ENCODE results near the gene DNAJC5.

The DNAJC5 gene

DNA sequence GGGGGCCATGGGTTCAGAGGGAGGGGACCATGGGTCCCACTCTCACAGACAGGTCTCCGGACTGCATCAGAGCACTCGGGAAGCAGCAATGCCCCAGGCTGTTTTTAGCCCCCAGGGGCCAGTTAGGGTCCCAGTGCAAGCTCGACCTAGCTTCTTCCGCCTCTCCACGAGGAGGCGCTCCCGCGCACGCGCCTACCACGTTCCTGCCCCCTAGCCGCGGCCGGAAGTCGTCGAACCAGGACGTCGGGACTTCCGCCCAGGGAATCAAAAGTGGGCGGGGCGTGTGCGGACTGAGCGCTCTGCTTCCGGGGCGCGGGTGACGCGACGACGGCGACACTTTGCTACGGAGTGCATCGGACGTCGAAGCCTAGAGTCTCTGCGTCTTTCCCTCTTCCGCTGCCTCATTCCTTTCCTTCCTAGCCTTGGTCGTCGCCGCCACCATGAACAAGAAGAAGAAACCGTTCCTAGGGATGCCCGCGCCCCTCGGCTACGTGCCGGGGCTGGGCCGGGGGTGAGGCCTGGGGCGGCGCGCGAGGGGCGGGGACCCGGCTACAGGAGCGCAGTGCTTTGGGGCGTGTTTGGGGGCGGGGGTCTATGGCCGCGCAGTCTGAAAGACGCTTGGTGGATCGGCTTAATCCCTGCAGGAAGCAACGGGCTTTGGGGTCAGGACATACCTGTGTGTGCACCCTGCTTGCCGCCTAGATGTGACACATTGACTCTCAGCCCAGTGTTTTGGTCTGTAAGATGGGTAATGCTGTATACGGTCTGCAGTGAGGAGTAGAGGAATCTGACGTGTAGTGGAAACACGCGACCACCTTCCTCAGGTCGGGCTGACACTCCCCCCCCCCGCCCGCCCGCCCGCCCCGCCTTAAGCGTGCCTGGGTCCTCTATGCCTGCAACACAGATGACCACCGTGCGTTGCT, 86.1 kb downstream of the DNAJC5 start, which contains the start of gene PRPF6:
PRPF6 (plus strand) TSS at position 327 of the 923 bp plus-strand sequence; CDS start at position 441, 114 bp downstream.
- DNase-seq (ENCODE audit: low read depth, low spot score): peak; percentile 80

GRCh38 chr20:63982937-63983336, 88.0 kb downstream of the DNAJC5 start:
- no peak for DNase-seq (ENCODE audit: low read depth, low spot score)

All from smooth muscle cell of the brain vasculature (primary cell).